Ishikawa (cell line): ENCODE results near the gene EZR.

Source experiments
- MAX ChIP-seq: IDR thresholded peaks from 2 replicates; pipeline ENCODE4 v1.6.1; 2012
- TAF1 ChIP-seq: IDR thresholded peaks from 2 replicates; pipeline ENCODE4 v1.6.1; 2012; ENCODE audit warnings: low read depth, mild to moderate bottlenecking
- YY1 ChIP-seq: IDR thresholded peaks from 2 replicates; pipeline ENCODE4 v1.6.1; 2012; ENCODE audit warnings: low read depth

- TF ChIP-seq YY1: no peak
- TF ChIP-seq TAF1: no peak
- TF ChIP-seq MAX: no peak
Measured at GRCh38 chr6:158787395-158787794, 31.8 kb downstream of the EZR start.
